Central memory CD4-positive, alpha-beta T cell (primary cell): ENCODE measurements around the gene GUCY1A1.

Experiments
- DNase-seq: peaks from one replicate; pipeline ENCODE4 v3.0.0; 2022

The GUCY1A1 gene

GRCh38 chr4:155694100-155694785, 27.6 kb downstream of the GUCY1A1 start:
- no peak for DNase-seq

GRCh38 chr4:155696226-155696625, 29.6 kb downstream of the GUCY1A1 start:
- DNase-seq = no peak

GRCh38 chr4:155696726-155697125, 30.1 kb downstream of the GUCY1A1 start:
- no peak for DNase-seq

- DNase-seq = no peak
Measured at GRCh38 chr4:155701827-155702226, 35.2 kb downstream of the GUCY1A1 start.

- no peak for DNase-seq
Measured at GRCh38 chr4:155703486-155704247, 37.0 kb downstream of the GUCY1A1 start.

GRCh38 chr4:155704841-155705404, 38.3 kb downstream of the GUCY1A1 start:
- no peak for DNase-seq

- DNase-seq = no peak
Measured at GRCh38 chr4:155705664-155706063, 39.0 kb downstream of the GUCY1A1 start.

GRCh38 chr4:155706147-155706546, 39.5 kb downstream of the GUCY1A1 start:
- DNase-seq = no peak

GRCh38 chr4:155707251-155707650, 40.6 kb downstream of the GUCY1A1 start:
- no peak for DNase-seq

GRCh38 chr4:155708782-155709181, 42.1 kb downstream of the GUCY1A1 start:
- no peak for DNase-seq

- no peak for DNase-seq
Measured at GRCh38 chr4:155709918-155710317, 43.3 kb downstream of the GUCY1A1 start.

GRCh38 chr4:155711556-155711955, 44.9 kb downstream of the GUCY1A1 start:
- DNase-seq = no peak

GRCh38 chr4:155712846-155713245, 46.2 kb downstream of the GUCY1A1 start:
- DNase-seq = no peak

GRCh38 chr4:155713911-155714310, 47.3 kb downstream of the GUCY1A1 start:
- no peak for DNase-seq

GRCh38 chr4:155722336-155722735, 55.7 kb downstream of the GUCY1A1 start:
- DNase-seq = no peak

GRCh38 chr4:155722816-155723499, 56.3 kb downstream of the GUCY1A1 start:
- no peak for DNase-seq

GRCh38 chr4:155724731-155725130, 58.1 kb downstream of the GUCY1A1 start:
- no peak for DNase-seq

GRCh38 chr4:155734065-155734464, 67.4 kb downstream of the GUCY1A1 start:
- DNase-seq = no peak

- DNase-seq = no peak
Measured at GRCh38 chr4:155734951-155735350, 68.3 kb downstream of the GUCY1A1 start.

GRCh38 chr4:155735496-155735895, 68.8 kb downstream of the GUCY1A1 start:
- DNase-seq = no peak

- DNase-seq = no peak
Measured at GRCh38 chr4:155738548-155738947, 71.9 kb downstream of the GUCY1A1 start.

- no peak for DNase-seq
Measured at GRCh38 chr4:155741546-155741945, 74.9 kb downstream of the GUCY1A1 start.

- DNase-seq = no peak
Measured at GRCh38 chr4:155742310-155743015, 75.8 kb downstream of the GUCY1A1 start.
